HEK293 (cell line): ENCODE results near the gene ALG1.

Experiments
- HOXA7 ChIP-seq: sonication (generic); formaldehyde crosslinking; IDR thresholded peaks from 2 replicates; pipeline ENCODE4 v1.8.1; 2022; ENCODE audit warnings: missing genetic modification reagents, borderline replicate concordance
- ZEB2 ChIP-seq: fragments of 450-650 bp; formaldehyde crosslinking; IDR thresholded peaks from 2 replicates; pipeline ENCODE4 v1.5.1; 2016; ENCODE audit warnings: missing biosample characterization, missing genetic modification characterization
- ZNF184 ChIP-seq: fragments of 450-650 bp; IDR thresholded peaks from 2 replicates; pipeline ENCODE4 v1.5.1; 2018; ENCODE audit warnings: missing biosample characterization, mild to moderate bottlenecking, missing genetic modification characterization
- ZNF629 ChIP-seq: fragments of 450-650 bp; formaldehyde crosslinking; IDR thresholded peaks from 2 replicates; pipeline ENCODE4 v1.5.1; 2017; ENCODE audit warnings: missing biosample characterization, missing genetic modification characterization
- TF ChIP-seq, protein P1 (sequence below): fragments of 450-650 bp; formaldehyde crosslinking; IDR thresholded peaks from 2 replicates; pipeline ENCODE4 v1.5.1; 2016; ENCODE audit warnings: missing biosample characterization, missing genetic modification characterization

DNA sequence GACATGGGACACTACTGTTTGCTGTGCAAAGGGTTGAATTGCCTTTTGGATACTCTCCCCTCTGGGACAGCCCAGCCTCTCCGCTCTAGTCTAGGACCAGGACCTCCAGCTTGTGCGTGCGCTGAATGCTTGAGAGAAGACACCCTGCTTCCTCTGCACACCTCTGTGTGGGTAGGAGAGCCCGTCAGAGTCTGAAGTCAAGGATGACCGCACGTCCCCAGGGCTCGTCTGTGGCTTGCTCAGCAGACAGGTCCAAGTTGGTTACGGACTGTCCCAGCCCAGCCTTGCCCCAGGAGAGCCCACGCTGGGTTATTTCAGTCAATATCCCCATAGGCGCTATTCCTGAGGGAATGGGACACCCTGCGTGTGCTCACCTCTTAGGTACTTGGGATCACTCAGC lies 9.6 kb upstream of the ALG1 start:
- TF ChIP-seq ZNF629 (tag by site-specific recombination) (no peak), ZNF184 (tag by site-specific recombination) (no peak), ZEB2 (tag by site-specific recombination) (no peak), HOXA7 (no peak)
- TF ChIP-seq, protein P1, sequence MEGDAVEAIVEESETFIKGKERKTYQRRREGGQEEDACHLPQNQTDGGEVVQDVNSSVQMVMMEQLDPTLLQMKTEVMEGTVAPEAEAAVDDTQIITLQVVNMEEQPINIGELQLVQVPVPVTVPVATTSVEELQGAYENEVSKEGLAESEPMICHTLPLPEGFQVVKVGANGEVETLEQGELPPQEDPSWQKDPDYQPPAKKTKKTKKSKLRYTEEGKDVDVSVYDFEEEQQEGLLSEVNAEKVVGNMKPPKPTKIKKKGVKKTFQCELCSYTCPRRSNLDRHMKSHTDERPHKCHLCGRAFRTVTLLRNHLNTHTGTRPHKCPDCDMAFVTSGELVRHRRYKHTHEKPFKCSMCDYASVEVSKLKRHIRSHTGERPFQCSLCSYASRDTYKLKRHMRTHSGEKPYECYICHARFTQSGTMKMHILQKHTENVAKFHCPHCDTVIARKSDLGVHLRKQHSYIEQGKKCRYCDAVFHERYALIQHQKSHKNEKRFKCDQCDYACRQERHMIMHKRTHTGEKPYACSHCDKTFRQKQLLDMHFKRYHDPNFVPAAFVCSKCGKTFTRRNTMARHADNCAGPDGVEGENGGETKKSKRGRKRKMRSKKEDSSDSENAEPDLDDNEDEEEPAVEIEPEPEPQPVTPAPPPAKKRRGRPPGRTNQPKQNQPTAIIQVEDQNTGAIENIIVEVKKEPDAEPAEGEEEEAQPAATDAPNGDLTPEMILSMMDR (tag by site-specific recombination), result no peak
